DMS 273 treated with DMSO at 0.1 percent for 48 hours (cell line): ENCODE data around the gene SEC22A.

Source experiments
- DNase-seq: peaks from one replicate; lab custom pipeline; 2025; lab: John Stamatoyannopoulos, UW

The SEC22A gene

GRCh38 chr3:123201557-123202427 is at the start of gene SEC22A:
SEC22A (plus strand) TSS chr3:123201943; CDS start chr3:123209218, 7,275 bp downstream.
- DNase-seq: peak; percentile 98

DNA sequence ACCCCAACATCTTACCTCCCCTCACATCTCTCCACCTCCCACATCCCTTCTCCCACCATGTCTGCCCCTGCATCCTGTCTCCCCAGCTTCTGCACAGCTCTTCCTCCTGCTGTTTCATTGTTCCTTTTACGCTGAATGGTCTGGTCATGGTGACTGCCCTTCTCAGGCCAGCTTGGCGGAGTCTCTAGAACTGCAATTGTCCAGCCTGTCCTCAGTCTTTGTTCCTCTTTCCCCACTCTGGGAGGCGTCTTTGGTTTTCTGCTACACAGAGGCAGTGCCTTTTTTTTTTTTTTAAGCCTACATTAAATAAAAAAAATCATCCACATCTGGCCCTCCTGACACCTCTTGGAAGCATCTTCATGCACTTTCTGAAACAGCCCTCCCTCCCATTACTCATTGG is 49.1 kb upstream of the SEC22A start:
- no peak for DNase-seq

GRCh38 chr3:123153125-123154019 is 48.4 kb upstream of the SEC22A start:
- DNase-seq: no peak

GRCh38 chr3:123154020-123154985 is 47.4 kb upstream of the SEC22A start:
- DNase-seq: no peak

GRCh38 chr3:123155471-123156011 is 46.2 kb upstream of the SEC22A start:
- DNase-seq: no peak

GRCh38 chr3:123156276-123156995 is 45.3 kb upstream of the SEC22A start:
- DNase-seq: no peak

- no peak for DNase-seq
These were observed 44.5 kb upstream of the SEC22A start for GRCh38 chr3:123157209-123157597.

DNA sequence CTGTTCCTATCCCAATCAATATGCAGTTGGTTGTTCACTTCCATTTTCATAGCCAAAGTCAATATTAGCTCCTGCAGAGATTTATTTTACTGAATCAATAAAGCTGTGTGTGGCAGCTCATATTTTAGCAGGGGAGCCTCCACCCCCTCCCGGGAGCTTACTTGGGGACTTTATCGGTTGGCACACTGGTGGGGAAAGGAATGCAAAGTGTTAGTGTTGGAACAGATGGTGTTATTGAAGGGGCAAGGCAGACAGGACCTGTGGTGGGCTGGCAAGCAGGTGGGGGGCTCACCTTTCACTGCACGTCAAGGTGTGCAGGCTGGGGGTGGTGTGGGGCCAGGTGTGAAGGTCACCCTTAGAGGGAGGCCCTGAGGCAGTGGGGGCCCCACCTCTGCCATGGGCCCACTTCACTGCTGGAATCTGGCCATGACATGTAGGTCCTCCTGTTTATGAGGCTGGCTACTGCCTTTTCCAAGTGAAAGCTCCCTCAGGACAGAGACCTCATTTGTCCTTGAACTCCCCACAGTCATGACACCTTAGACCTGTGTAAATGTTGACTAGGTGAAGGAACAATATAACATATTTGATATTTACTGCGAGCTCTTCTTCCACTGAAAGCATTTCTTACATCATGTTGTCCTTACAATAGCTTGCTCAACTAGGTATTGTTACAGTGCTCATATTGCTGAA is 44.0 kb upstream of the SEC22A start:
- DNase-seq: no peak

DNA sequence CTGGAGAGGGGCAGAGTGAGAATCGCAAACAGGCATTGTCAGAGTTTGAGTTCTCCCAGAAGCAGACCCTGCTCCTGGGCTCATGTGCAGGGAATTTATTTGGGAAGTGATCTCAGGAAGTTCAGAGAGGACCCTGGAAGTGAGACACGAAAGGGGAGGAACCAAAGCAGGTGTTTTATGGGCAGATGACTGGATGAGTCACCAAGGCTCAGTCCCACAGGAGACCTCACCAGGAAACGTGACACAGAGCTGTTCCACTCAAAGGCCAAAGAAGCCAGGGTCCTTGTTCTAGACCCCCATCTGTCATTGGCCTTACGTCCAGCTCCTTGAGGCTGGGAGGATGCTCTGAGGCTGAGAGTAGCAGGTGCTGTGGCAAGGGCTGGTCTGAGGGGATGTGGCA is 43.4 kb upstream of the SEC22A start:
- DNase-seq: no peak

DNA sequence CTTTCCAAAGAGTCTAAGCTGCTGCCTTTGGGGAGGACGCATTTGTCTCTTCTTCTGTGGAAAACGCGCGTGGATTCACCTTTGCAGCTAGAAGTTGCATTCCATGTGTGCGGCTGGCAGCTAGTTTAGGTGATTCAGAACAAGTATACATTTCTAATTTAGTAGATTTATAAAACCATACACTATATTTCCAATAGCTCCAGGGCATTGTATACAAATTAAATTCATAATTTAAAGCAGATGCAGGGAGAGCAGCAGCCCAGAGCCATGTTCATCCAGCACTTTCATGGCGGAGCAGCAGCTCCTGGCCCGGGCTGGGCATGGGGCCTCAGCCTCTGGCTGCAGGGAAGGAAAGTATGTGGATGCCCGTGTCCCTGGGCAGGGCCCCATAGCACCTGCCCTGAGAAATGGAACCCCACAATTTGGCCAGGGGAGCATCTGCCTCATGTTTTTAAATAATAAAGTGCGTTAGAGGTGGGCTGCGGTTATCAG is 42.8 kb upstream of the SEC22A start:
- no peak for DNase-seq

GRCh38 chr3:123159926-123160635 is 41.7 kb upstream of the SEC22A start:
- DNase-seq: no peak

GRCh38 chr3:123161167-123161566 is 40.6 kb upstream of the SEC22A start:
- no peak for DNase-seq

DNA sequence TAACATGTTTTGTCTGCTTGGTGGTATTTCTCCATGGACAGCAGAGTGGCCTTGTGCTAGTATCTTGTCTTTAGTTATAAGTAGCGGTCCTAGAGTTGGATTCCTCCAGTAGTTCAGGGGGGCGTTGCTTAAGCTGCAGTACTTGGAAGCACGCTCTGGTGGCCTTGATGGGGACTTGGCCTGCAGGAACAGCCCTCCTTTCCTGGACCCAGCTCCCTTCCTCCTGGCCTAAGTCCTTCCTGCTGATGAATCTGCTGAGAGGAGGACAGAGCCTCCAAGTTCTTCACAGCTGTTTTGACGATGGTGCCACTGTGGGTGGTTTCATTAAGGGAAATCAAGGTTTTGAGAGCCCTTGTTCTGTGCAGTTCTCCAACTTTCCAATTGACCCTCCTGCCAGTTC is 38.6 kb upstream of the SEC22A start:
- DNase-seq: no peak

- no peak for DNase-seq
These were observed 36.6 kb upstream of the SEC22A start for GRCh38 chr3:123165163-123165562.

- no peak for DNase-seq
These were observed 34.1 kb upstream of the SEC22A start for GRCh38 chr3:123167686-123168085.

DNA sequence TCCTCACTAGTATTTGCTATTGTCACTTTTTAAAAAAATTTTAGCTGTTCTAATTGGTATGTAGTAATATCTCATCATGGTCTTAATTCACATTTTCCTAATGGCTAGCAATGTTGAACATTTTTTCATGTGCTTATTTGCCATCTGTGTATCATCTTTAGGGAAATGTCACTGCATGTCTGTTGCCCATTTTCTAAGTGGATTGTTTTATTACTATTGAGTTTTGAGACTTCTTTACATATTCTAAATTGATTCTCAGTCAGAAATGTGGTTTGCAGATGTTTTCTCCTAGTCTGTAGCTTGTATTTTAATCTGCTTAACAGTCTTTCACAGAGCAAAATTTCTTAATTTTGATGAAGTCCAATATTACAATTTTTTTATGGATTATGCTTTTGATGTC is 33.6 kb upstream of the SEC22A start:
- no peak for DNase-seq

DNA sequence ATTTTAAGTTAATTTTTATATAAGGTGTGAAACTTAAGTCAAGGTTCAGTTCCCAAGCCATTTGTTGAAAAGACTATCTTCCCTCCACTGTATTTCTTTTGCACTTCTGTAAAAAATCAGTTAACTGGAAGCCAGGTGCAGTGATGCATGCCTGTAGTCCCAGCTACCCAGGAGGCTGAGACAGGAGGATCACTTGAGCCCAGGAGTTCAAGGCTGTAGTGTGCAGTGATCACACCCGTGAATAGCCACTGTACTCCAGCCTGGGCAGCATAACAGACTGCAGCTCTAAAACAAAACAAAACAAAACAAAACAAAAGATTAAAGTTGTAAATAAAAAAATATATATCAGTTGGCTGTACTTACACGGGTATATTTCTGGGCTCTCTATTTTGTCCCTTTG is 33.1 kb upstream of the SEC22A start:
- DNase-seq: no peak

GRCh38 chr3:123169492-123169929 is 32.2 kb upstream of the SEC22A start:
- DNase-seq: no peak

DNA sequence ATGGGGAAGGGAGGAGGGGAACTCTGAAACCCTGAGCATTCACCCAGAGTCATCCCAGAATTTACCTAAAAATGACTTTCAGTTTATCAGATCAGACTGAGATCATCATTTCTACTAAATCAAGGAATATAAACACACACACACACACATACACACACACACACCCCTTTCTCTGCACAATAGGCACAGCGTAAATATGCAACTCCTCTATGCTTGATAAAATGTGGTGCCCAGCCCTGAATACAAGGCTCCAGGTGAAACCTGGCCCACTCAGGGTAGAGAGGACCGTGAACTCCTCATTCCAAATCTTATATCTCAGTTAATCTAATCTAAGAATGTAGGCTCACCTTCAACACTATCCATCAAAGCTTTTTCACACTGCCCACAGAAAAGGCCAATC is 31.8 kb upstream of the SEC22A start:
- DNase-seq: no peak
